Heart right ventricle (tissue), 16 donors: ENCODE results near the gene L3MBTL1. TPM values are rescaled to one million over a fixed set of nuclear protein-coding genes. Genes with fewer than 3 reads are reported as not detected.

Source experiments
- ATAC-seq, 8 donors: fragments of 200-7000 bp; cut with Tn5 transposase; one replicate each; pipeline ENCODE4 v1.9.1; 2020; ENCODE audit warnings: mild to moderate bottlenecking in 8 of 8, moderate library complexity in 8 of 8, moderate number of reproducible peaks in 1 of 8
- DNase-seq, 2 donors: peaks; one replicate each; pipeline ENCODE4 v3.0.0-alpha.2; 2020
- H3K27ac ChIP-seq, 10 donors: fragments of 200-600 bp; sonication (generic) in 2 of 10; one replicate each; pipeline versions ENCODE4 v1.5.0 to v1.8.0; 2020 to 2022; ENCODE audit warnings: mild to moderate bottlenecking in 3 of 10
- H3K27me3 ChIP-seq, 7 donors: fragments of 200-600 bp; one replicate each; pipeline ENCODE4 v1.8.0; 2021 to 2022; ENCODE audit warnings: mild to moderate bottlenecking in 2 of 7
- H3K36me3 ChIP-seq, 9 donors: fragments of 200-600 bp; sonication (generic) in 1 of 9; one replicate each; pipeline versions ENCODE4 v1.5.0 to v1.8.0; 2020 to 2022; ENCODE audit warnings: mild to moderate bottlenecking in 2 of 9
- H3K4me1 ChIP-seq, 9 donors: fragments of 200-600 bp; sonication (generic) in 1 of 9; one replicate each; pipeline versions ENCODE4 v1.5.0 to v1.8.0; 2020 to 2022; ENCODE audit warnings: mild to moderate bottlenecking in 4 of 9
- H3K4me3 ChIP-seq, 10 donors: fragments of 200-600 bp; sonication (generic) in 2 of 10; one replicate each; pipeline versions ENCODE4 v1.5.0 to v1.8.0; 2020 to 2022; ENCODE audit warnings: mild to moderate bottlenecking in 7 of 10, moderate library complexity in 2 of 10
- H3K9me3 ChIP-seq, 11 donors: fragments of 200-600 bp in 10 of 11; sonication (generic) in 2 of 11; one replicate each; pipeline versions ENCODE4 v1.5.0 to v1.8.0; 2013 to 2022; ENCODE audit warnings: mild to moderate bottlenecking in 2 of 11, control low read depth in 1 of 11, moderate library complexity in 1 of 11
- CTCF ChIP-seq, 9 donors: fragments of 200-600 bp; sonication (generic) in 2 of 9; IDR thresholded peaks; one replicate each; pipeline versions ENCODE4 v1.5.0 to v1.8.0; 2021 to 2022; ENCODE audit warnings: antibody characterized with exemption in 9 of 9, mild to moderate bottlenecking in 5 of 9, moderate library complexity in 1 of 9
- WGBS, 2 donors: extraction: QIAGEN DNeasy Blood & Tissue Kit; methylation state at CpG; one replicate each; pipeline ENCODE4 v1.1.7; 2013; ENCODE audit warnings: inconsistent platforms in 1 of 2; 5-methylcytosine and 5-hydroxymethylcytosine counted together
- intact Hi-C, 10 donors: fragments of 100-400 bp; cut with DNase I; formaldehyde crosslinking; loops; one replicate each; pipeline versions ENCODE4 v1.11.1 to v1.14.2; 2022
- polyA plus RNA-seq, 2 donors: library from polyadenylated mRNA; stranded (reverse); fragments of 200-250 nt; gene quantifications; one replicate each; pipeline ENCODE4 v1.2.3, GENCODE V29; 2013
- total RNA-seq, 10 donors: library from RNA; stranded (reverse); fragmentation: NEBNext Ultra II Directional in 3 of 10; extraction: Animal tissue kit (Norgen Biotek cat#: 25700) in 3 of 10; gene quantifications; one replicate each; pipeline versions ENCODE4 v1.2.1 to v1.2.4, GENCODE V29; 2021 to 2023
- donor health status: Arrhythmogenic right ventricular cardiomyopathy.
- donor health status: ischemic (EF 13 %, LVEDD 7.1; RV severe dilation, severe dysfunction).
- donor health status: healthy with polysubstance abuse.
- donor health status: DM: no; HTN: yes; CAD: no.
- donor health status: DM: no; HTN: no; CAD: no.
- donor health status: ischemic (EF 25% LVEDD 6.9; RV normal size, moderate dysfunction).
- donor health status: ischemic (EF 25% LVEDD 5.7; RV mildly dilated, moderate dysfunction).
- donor health status: healthy.
- donor health status: DM: yes; HTN: yes; CAD: no.
- donor health status: Ischemic cardiomyopathy.
- donor health status: ischemic (EF 35%, LVEDD 5.7; RV mildly dilated, moderate dysfunction).
- donor health status: nonischemic (EF 11% LVEDD 7.7; RV severe dilation, severe dysfunction).
- donor health status: DM: yes; HTN: yes; CAD: no.
- donor health status: PGD.
- donor health status: ischemic (EF 29% LVEDD 5.4; RV normal size, mild dysfunction).
- donor health status: nonischemic (EF 23%, LVEDD 6.1; RV moderate dilation, normal function).

Gene L3MBTL1
- total and polyA plus RNA-seq, 12 donors, result 1.2 to 9.0 (median 4.9) TPM

DNA sequence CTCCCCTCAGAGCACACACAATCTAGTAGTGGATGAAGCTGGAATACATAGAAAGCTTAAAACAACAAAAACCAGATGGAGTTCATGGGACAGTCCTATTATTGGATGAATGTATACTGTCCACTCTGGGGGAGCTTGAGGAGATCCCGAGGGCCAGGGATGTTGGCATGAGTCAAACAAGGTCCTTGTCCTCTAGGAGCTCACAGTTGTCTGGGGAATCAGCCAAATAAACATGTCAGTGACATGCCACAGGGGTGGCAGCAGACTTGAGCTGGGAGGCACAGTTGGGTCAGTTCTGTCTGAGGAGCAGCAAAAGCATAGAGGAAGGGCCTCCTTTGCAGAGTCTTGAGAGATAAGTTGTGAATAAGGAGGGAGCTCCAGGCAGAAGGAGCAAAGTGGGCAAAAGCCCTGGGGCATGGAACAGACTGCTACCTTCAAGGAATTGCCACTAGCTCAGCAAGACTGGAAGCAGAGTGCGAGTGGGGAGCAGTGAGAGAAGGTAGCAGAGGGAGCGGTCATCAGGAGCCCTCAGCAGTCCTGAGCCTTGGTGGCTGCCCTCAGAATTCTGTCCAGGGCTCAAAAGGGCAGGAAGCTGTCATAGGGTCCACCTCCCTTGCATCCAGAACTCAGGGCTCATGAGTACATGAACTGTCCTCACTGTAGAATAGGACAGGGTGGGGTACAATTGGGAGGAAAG is 22.1 kb downstream of the L3MBTL1 start:
- H3K4me1 ChIP-seq, result no peaks in the 10 kb centered on the region
- H3K36me3 ChIP-seq, result peaks cover 0 to 2% (median 0%) of the 10 kb centered on the region in 9 donors
- H3K4me3 ChIP-seq, result no peak overlapping the region
- H3K27me3 ChIP-seq, result no peaks in the 10 kb centered on the region
- H3K27ac ChIP-seq, result no peak overlapping the region
- DNase-seq (no peak), ATAC-seq (peak in 1 of 8 donors; percentile 52)
- intact Hi-C loops, result loop anchor here in 3 of 10 donors (10.0 kb wide), 3 partner anchors 155 to 555 kb away; no protein-coding TSS in a partner anchor
- no peak for TF ChIP-seq CTCF (IDR thresholded peaks at IDR 0.05)
- 82 to 85% methylated on average over 3 of the region's 3 CpGs for WGBS, 2 donors
- peaks cover 0 to 3% (median 0%) of the 10 kb centered on the region in 11 donors for H3K9me3 ChIP-seq

DNA sequence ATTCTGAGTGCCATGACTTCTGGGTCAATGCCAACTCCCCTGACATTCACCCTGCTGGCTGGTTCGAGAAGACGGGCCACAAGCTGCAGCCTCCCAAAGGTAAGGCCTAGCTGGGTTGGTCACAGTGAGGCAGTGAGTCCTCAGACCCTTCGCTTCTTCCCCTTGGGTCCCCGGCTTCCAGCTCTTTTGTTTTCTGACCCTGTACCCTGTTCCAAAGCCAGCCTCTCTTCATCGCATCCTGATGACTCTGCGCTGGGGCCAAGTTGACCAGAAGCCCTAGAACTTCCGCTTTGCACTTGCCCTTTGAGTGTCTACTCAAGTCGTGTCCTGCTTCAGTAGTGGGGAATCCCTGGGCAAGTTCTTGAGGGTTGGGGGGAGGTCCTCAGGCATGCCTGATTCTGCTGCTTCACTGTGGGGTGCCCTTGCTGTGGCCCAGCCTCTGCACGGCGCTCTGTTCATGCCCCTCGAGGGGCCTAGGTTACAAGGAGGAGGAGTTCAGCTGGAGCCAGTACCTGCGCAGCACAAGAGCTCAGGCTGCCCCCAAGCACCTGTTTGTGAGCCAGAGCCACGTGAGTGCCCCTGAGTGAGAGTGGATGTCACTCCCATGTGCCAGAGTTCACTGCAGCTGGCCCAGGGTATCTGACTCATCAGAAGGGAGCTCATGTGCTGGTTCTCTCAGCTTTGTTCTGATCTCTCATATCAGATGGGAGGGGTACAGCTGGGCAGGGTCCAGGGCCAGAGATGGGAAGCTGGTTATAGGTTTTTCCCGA is 23.0 kb downstream of the L3MBTL1 start:
- Histone ChIP-seq H3K4me3 (no peak overlapping the region), H3K36me3 (peaks cover 0 to 11% (median 0%) of the 10 kb centered on the region in 9 donors), H3K27ac (no peak overlapping the region), H3K4me1 (no peaks in the 10 kb centered on the region), H3K9me3 (no peaks in the 10 kb centered on the region), H3K27me3 (no peaks in the 10 kb centered on the region)
- no peak for TF ChIP-seq CTCF (IDR thresholded peaks at IDR 0.05)
- intact Hi-C loops, result loop anchor here in 3 of 10 donors (10.0 kb wide), 3 partner anchors 154 to 554 kb away; no protein-coding TSS in a partner anchor
- DNase-seq (no peak), ATAC-seq (peak in 1 of 8 donors; percentile 7)
- 85 to 88% methylated on average over 14 of the region's 14 CpGs for WGBS, 2 donors

GRCh38 chr20:43531091-43531443 is 23.6 kb downstream of the L3MBTL1 start:
- no peak overlapping the region for H3K27ac ChIP-seq
- intact Hi-C loops, result loop anchor here in 3 of 10 donors (10.0 kb wide), 3 partner anchors 154 to 554 kb away; no protein-coding TSS in a partner anchor

More at GRCh38 chr20:43531091-43531443, 23.6 kb downstream of the L3MBTL1 start:
- Histone ChIP-seq H3K4me3 (no peak overlapping the region), H3K27me3 (no peaks in the 10 kb centered on the region), H3K4me1 (no peaks in the 10 kb centered on the region), H3K36me3 (peaks cover 0 to 15% (median 0%) of the 10 kb centered on the region in 9 donors), H3K9me3 (no peaks in the 10 kb centered on the region)
- ATAC-seq (no peak), DNase-seq (no peak)
- TF ChIP-seq CTCF (IDR thresholded peaks at IDR 0.05), result no peak
